ENCODE data around the gene CDC42SE2.

CDC42SE2 gene

DNA sequence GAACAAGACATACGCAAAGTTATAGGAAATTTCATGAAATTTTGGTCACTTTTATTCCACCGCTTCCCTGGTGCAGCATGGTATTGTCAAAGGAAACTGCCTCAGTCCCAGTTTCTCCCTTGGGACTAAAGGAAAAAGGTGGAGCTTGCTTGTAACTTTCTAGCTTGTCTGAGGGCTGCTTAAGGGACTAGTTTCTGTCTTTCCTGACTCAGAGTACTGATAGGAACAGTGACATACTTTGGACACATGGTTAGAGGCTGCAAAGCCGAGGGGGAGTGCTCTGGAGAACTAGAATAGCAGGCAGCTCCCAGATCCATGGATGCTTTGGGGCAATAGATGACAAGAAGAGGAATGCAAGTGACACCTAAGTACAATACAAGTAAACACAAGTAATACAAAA is 136.7 kb downstream of the CDC42SE2 start:
- Histone ChIP-seq H4K20me1 (ENCODE audit: insufficient read depth, low read length, poor library complexity, severe bottlenecking) (no peaks in the 10 kb centered on the region), H3K4me1 (ENCODE audit: insufficient read depth, low read length, poor library complexity, severe bottlenecking) (no peaks in the 10 kb centered on the region), H3K36me3 (ENCODE audit: insufficient read depth, low read length) (peaks cover 15% of the 10 kb centered on the region; the same call in 1 of the 2 replicates), H3K4me3 (ENCODE audit: low read length, poor library complexity, severe bottlenecking) (no peak overlapping the region), H3K9me3 (ENCODE audit: insufficient read depth, low read depth, low read length) (no peaks in the 10 kb centered on the region), H3K79me2 (ENCODE audit: insufficient read depth, low read length) (no peaks in the 10 kb centered on the region), H2AFZ (ENCODE audit: low read length) (no peak overlapping the region), H3K9me2 (replicated peaks; ENCODE audit: low read depth, low read length) (no peaks in the 10 kb centered on the region), H3K4me2 (ENCODE audit: low read depth, low read length, poor library complexity, severe bottlenecking) (no peak overlapping the region), H3K27me3 (ENCODE audit: insufficient read depth, low read length, poor library complexity, severe bottlenecking) (no peaks in the 10 kb centered on the region), H3K9ac (ENCODE audit: low read depth, low read length, poor library complexity, severe bottlenecking) (no peak overlapping the region), H3F3A (ENCODE audit: low read depth) (no peaks in the 10 kb centered on the region)
- TF ChIP-seq EZH2phosphoT487 (IDR thresholded peaks at IDR 0.05; ENCODE audit: borderline replicate concordance), result no peak
- TF ChIP-seq, protein P1, sequence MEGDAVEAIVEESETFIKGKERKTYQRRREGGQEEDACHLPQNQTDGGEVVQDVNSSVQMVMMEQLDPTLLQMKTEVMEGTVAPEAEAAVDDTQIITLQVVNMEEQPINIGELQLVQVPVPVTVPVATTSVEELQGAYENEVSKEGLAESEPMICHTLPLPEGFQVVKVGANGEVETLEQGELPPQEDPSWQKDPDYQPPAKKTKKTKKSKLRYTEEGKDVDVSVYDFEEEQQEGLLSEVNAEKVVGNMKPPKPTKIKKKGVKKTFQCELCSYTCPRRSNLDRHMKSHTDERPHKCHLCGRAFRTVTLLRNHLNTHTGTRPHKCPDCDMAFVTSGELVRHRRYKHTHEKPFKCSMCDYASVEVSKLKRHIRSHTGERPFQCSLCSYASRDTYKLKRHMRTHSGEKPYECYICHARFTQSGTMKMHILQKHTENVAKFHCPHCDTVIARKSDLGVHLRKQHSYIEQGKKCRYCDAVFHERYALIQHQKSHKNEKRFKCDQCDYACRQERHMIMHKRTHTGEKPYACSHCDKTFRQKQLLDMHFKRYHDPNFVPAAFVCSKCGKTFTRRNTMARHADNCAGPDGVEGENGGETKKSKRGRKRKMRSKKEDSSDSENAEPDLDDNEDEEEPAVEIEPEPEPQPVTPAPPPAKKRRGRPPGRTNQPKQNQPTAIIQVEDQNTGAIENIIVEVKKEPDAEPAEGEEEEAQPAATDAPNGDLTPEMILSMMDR (conservative IDR thresholded peaks at IDR 0.05; ENCODE audit: low read length), result no peak

DNA sequence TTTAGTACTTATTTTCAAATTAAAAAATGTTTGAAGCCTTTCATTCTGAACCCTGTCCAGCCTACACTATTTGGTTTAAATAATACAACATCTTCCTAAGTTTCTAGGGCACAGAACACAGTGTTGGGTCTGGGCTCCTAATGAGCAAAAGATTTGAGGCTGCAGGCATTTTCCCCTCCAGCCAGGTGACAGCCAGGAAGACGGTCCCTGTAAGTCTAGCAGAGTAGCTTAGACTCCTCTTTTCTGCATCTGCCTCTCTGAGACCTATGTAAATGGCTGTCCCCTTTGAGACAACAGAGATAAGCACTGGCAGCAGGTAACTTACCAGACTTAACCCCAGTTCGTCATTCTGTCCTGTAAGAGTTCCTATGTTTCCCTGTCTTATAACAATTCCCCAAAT is 141.8 kb downstream of the CDC42SE2 start:
- H4K20me1 ChIP-seq (ENCODE audit: insufficient read depth, low read length, poor library complexity, severe bottlenecking), result no peaks in the 10 kb centered on the region
- no peaks in the 10 kb centered on the region for H3K9me3 ChIP-seq (ENCODE audit: insufficient read depth, low read depth, low read length)
- H3K79me2 ChIP-seq (ENCODE audit: insufficient read depth, low read length), result no peaks in the 10 kb centered on the region
- H3K4me1 ChIP-seq (ENCODE audit: insufficient read depth, low read length, poor library complexity, severe bottlenecking), result no peaks in the 10 kb centered on the region
- H3F3A ChIP-seq (ENCODE audit: low read depth), result no peaks in the 10 kb centered on the region
- no peak overlapping the region for H3K4me3 ChIP-seq (ENCODE audit: low read length, poor library complexity, severe bottlenecking)
- no peak overlapping the region for H3K4me2 ChIP-seq (ENCODE audit: low read depth, low read length, poor library complexity, severe bottlenecking)
- H3K9ac ChIP-seq (ENCODE audit: low read depth, low read length, poor library complexity, severe bottlenecking), result no peak overlapping the region
- H3K36me3 ChIP-seq (ENCODE audit: insufficient read depth, low read length), result no peaks in the 10 kb centered on the region
- H3K9me2 ChIP-seq (replicated peaks; ENCODE audit: low read depth, low read length), result no peaks in the 10 kb centered on the region
- no peaks in the 10 kb centered on the region for H3K27me3 ChIP-seq (ENCODE audit: insufficient read depth, low read length, poor library complexity, severe bottlenecking)
- TF ChIP-seq, protein P1 (conservative IDR thresholded peaks at IDR 0.05; ENCODE audit: low read length), result no peak
- TF ChIP-seq EZH2phosphoT487 (IDR thresholded peaks at IDR 0.05; ENCODE audit: borderline replicate concordance), result no peak
- H2AFZ ChIP-seq (ENCODE audit: low read length), result no peak overlapping the region

DNA sequence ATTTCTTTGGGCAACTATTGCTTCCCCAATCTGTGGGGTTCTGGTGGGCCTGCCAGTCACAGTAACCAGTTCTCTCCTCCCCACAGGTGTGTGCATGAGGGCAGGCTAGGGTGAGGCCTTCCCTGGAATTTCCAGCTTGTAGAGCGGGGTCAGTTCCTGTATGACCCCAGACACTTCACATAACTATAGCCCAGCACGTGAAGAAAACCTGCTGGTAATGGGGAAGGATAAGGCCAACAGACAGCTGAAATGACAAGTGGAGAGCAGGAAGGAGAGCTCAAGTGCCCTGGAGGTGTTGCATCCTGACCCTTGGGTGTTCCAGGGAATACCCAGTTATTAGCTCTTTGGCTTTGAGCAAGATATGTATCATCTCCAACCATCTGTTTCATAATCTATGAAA is 142.2 kb downstream of the CDC42SE2 start:
- H3K9me3 ChIP-seq (ENCODE audit: insufficient read depth, low read depth, low read length), result no peaks in the 10 kb centered on the region
- no peaks in the 10 kb centered on the region for H3K27me3 ChIP-seq (ENCODE audit: insufficient read depth, low read length, poor library complexity, severe bottlenecking)
- H3K4me1 ChIP-seq (ENCODE audit: insufficient read depth, low read length, poor library complexity, severe bottlenecking), result no peaks in the 10 kb centered on the region
- H3K4me2 ChIP-seq (ENCODE audit: low read depth, low read length, poor library complexity, severe bottlenecking), result no peak overlapping the region
- H3K4me3 ChIP-seq (ENCODE audit: low read length, poor library complexity, severe bottlenecking), result no peak overlapping the region
- H3F3A ChIP-seq (ENCODE audit: low read depth), result no peaks in the 10 kb centered on the region
- H2AFZ ChIP-seq (ENCODE audit: low read length), result no peak overlapping the region
- no peaks in the 10 kb centered on the region for H3K36me3 ChIP-seq (ENCODE audit: insufficient read depth, low read length)
- TF ChIP-seq EZH2phosphoT487 (IDR thresholded peaks at IDR 0.05; ENCODE audit: borderline replicate concordance), result no peak
- TF ChIP-seq, protein P1 (conservative IDR thresholded peaks at IDR 0.05; ENCODE audit: low read length), result no peak
- H4K20me1 ChIP-seq (ENCODE audit: insufficient read depth, low read length, poor library complexity, severe bottlenecking), result no peaks in the 10 kb centered on the region
- H3K79me2 ChIP-seq (ENCODE audit: insufficient read depth, low read length), result no peaks in the 10 kb centered on the region
- H3K9me2 ChIP-seq (replicated peaks; ENCODE audit: low read depth, low read length), result no peaks in the 10 kb centered on the region
- H3K9ac ChIP-seq (ENCODE audit: low read depth, low read length, poor library complexity, severe bottlenecking), result no peak overlapping the region

All from Loucy (cell line).